GM19324 (cell line): ENCODE data around the gene SLC7A5.
"Not testable (repeated sequence)": the region's sequence is repeated elsewhere in the genome, so short reads cannot be mapped to it uniquely, and the experiment has no call there.

Source experiments
- ATAC-seq: cut with Tn5 transposase; IDR thresholded peaks from one replicate; pipeline ENCODE4 v1.9.1; 2021; ENCODE audit warnings: mild to moderate bottlenecking, moderate library complexity; ENCODE audit not compliant: unreplicated experiment, low FRiP score

SLC7A5 gene

DNA sequence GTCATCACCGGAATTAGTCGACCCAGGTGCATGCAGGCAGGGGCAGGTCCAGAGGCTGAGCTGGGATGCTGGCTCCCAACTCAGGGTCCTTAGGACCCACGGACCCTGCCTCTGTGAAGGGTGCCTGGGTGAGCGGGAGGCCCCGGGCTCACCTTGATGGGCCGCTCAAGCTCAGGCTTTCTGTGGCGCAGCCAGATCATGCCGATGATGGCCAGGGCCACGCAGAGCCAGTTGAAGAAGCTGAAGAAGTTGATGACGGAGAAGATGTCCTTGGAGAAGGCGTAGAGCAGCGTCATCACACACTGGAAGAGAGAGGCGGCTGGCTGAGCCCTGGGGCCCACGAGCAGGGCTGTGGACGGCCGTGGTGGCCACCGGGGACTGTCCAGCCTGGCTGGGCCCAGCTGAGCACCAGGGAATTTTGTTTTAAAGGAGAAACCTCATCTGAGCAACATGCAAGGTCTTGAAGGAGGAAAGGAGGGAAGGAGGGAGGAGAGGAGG lies 32.9 kb downstream of the SLC7A5 start:
- ATAC-seq: no peak

- ATAC-seq: no peak
Observed at GRCh38 chr16:87835882-87836331, 33.4 kb downstream of the SLC7A5 start.

GRCh38 chr16:87834668-87835473 lies 34.4 kb downstream of the SLC7A5 start:
- no peak for ATAC-seq

GRCh38 chr16:87834005-87834667 lies 35.2 kb downstream of the SLC7A5 start:
- no peak for ATAC-seq

DNA sequence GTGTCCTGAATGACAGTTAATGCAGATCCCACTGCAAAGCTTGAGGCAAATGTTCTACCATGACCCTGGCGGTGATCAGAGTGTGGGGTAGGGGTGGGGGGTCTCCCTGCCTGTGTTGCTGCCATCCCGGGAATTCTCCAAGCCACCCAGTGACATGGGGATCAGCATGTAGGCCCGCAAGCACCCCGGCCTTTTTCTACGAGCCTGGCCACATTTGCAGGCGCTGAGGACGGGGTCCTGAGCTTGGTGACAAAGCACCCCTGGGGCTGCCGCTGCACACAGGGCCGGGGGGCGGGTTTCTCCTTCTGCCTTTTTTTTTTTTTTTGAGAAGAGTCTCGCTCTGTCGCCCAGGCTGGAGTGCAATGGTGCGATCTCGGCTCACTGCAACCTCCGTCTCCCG lies 35.8 kb downstream of the SLC7A5 start:
- no peak for ATAC-seq

DNA sequence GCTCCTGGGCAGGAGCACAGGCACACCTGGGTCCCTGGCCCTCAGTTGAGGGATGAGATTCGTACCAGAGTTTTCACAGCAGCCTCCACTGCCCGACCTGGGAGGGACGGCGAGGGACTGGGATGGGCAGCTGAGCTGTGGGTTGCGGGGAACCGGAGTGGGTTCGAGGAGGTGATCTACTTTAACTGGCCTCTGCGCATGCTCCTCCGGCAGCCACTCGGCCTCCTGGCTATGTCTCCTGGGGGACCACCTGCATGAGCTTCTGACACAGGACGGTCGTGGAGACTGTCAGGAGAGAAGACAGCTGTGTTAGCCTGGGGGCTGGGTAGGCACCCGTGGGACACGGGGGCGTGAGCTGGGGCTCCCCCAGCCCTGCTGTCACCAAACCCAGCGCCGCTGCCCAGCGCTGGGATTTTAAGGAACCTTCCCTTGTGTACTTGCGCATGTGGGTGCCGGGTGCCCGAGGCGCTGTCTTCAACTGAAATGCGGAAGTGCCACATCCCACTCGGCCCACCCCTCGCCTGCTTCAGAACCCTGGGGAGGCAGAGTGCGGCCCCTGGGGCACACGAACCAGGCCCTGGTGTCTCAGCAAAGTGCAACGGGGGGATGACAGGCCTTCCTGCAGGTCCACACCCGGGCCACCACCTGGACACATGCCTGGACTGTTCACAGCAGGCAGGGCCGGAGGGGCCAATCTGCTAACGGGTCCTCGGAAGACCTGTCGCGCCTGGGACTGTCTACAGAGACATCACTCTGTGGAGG lies 36.4 kb downstream of the SLC7A5 start:
- ATAC-seq: no peak

DNA sequence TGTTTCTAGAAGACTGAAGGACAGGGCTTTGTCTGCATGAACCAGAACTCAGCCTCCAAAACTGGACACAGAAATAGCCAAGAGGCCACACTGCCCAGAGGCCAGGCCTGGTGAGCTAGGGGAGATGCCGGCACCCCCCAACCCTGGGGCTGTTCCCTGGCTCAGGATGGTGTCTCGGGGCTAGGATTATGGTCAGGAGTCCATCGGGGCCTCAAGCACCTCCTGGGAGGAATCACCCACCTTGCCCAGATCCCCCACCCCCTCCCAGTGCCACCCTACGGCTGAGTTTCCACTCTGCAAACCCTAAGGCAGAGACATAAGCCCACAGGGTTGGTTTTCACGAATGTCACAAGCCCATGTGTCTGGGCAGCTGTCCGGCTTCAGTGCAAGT lies 37.2 kb downstream of the SLC7A5 start:
- ATAC-seq: no peak

- no peak for ATAC-seq
Observed at GRCh38 chr16:87831421-87832136, 37.7 kb downstream of the SLC7A5 start.

DNA sequence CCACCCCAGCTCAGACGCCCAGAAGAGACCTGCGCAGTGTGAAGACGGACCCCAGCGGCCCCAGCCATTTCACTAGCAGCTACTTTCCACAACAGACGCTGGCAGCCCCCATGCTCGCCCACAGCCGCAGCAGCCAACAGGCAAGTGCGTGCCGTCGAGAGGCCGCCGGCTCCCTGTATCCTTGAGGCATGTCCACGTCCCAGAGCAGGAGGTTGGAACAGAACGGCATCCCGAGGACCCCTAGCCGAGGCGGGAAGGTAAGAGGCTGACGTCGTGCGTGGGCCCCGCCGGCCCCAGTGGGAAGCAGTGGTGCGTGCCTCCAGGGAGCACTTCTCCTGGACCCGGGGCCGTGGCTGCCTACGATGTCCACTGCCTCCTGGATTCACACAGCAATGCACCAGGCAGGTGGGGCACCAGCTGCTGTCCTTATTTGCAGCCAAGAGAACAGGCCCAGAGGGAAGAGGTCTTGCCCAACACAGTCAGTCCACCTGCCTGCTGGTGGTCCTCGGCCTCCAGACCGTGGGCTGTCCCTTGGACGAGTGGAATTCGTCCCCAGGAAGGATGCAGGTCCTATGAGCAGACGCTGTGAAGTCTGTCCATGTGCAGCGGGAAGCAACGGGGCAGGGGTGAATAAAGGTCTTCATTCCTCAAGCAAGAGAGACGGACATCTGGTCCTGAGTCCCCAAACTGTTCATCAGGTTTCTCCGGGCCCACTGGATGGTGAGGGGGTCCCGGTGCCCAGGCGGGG lies 38.5 kb downstream of the SLC7A5 start:
- no peak for ATAC-seq

- no peak for ATAC-seq
Observed at GRCh38 chr16:87829988-87830672, 39.2 kb downstream of the SLC7A5 start.

- no peak for ATAC-seq
Observed at GRCh38 chr16:87829622-87829980, 39.7 kb downstream of the SLC7A5 start.

DNA sequence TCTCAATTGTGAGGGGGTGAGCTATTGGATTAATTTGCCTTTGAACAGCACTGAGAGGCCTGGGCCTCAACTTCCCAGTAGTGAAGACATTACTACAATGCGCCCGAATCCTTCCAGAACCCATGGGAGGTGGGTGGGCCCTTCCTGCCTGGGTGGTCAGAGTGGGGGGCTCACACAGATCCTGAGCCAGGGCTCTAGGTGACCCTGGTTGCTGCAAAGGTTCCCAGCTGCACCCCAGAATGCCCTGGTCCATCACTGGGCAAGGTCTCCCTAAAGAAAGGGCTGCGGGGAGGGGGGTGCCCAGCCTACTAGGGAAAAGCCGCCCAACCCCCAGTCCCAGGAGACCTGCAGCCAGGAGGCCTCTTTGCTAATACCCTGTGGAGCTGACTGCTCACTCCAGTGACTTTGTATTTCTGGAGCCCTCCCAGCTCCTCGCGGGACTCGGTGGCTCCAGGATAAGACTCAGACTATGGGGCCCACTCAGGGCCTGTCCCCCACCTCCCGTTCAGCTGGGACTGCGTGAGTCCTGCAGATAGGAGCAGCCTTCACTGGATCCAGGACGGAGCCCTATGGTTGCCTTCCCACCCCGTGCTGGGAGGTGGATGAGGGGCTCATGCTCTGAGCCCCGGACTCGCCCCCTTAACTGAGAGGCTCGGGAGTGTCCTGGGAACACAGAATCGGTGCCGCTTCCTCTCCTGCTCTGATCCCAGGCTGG lies 40.2 kb downstream of the SLC7A5 start:
- no peak for ATAC-seq

- no peak for ATAC-seq
Observed at GRCh38 chr16:87828071-87828906, 41.0 kb downstream of the SLC7A5 start.

DNA sequence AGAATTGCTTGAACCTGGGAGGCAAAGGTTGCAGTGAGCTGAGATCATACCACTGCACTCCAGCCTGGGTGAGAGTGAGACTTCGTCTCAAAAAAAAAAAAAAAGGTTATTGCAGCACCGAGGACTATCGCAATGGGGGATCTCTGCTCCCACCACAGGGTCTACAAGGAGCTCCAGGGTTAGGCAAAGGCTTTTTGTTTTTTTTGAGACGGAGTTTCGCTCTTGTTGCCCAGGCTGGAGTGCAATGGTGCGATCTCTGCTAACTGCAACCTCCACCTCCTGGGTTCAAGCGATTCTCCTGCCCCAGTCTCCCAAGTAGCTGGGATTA lies 41.8 kb downstream of the SLC7A5 start:
- not testable (repeated sequence) for ATAC-seq

GRCh38 chr16:87826798-87827587 lies 42.3 kb downstream of the SLC7A5 start:
- no peak for ATAC-seq

- not testable (repeated sequence) for ATAC-seq
Observed at GRCh38 chr16:87826407-87826797, 42.9 kb downstream of the SLC7A5 start.

GRCh38 chr16:87825842-87826120 lies 43.5 kb downstream of the SLC7A5 start:
- not testable (repeated sequence) for ATAC-seq
